HepG2 (cell line): ENCODE results near the gene COL27A1. TPM values are rescaled to one million over a fixed set of nuclear protein-coding genes. Genes with fewer than 3 reads are reported as not detected.

ENCODE experiments used
- BATF2 ChIP-seq: sonication (generic); formaldehyde crosslinking; IDR thresholded peaks from 2 replicates; pipeline ENCODE4 v1.8.0; 2022; ENCODE audit warnings: mild to moderate bottlenecking, missing genetic modification reagents, moderate library complexity
- HIC2 ChIP-seq: sonication (generic); formaldehyde crosslinking; IDR thresholded peaks from 2 replicates; pipeline ENCODE4 v1.9.0; 2022; ENCODE audit warnings: low read depth, missing genetic modification reagents
- KDM6A ChIP-seq: IDR thresholded peaks from 2 replicates; pipeline ENCODE4 v1.6.1; 2016; ENCODE audit warnings: low read depth
- MNT ChIP-seq: fragments of 450-650 bp; IDR thresholded peaks from 2 replicates; pipeline ENCODE4 v1.6.1; 2016
- PPARG ChIP-seq: conservative IDR thresholded peaks from 2 replicates; pipeline ENCODE4 v1.6.1; 2016; ENCODE audit warnings: missing biosample characterization, missing genetic modification reagents
- SMARCC2 ChIP-seq: fragments of 450-650 bp; IDR thresholded peaks from 2 replicates; pipeline ENCODE4 v1.6.1; 2017; ENCODE audit warnings: antibody characterized with exemption, mild to moderate bottlenecking
- XRCC5 ChIP-seq: fragments of 200-400 bp; formaldehyde crosslinking; optimal IDR thresholded peaks from 2 replicates; pipeline ENCODE3; 2017; ENCODE audit warnings: mild to moderate bottlenecking, low read length
- ZBTB7B ChIP-seq: sonication (generic); formaldehyde crosslinking; IDR thresholded peaks from 2 replicates; pipeline ENCODE4 v1.4.0; 2020; ENCODE audit warnings: missing genetic modification reagents
- ZNF121 ChIP-seq: sonication (generic); formaldehyde crosslinking; IDR thresholded peaks from 2 replicates; pipeline ENCODE4 v1.5.0; 2020; ENCODE audit warnings: mild to moderate bottlenecking, missing genetic modification reagents
- ZNF546 ChIP-seq: sonication (generic); formaldehyde crosslinking; conservative IDR thresholded peaks from 2 replicates; pipeline ENCODE4 v1.8.1; 2023; ENCODE audit warnings: mild to moderate bottlenecking, missing genetic modification reagents
- ZNF687 ChIP-seq: sonication (generic); formaldehyde crosslinking; IDR thresholded peaks from 2 replicates; pipeline ENCODE4 v1.5.1; 2020; ENCODE audit warnings: mild to moderate bottlenecking, missing genetic modification reagents, moderate library complexity
- ZNF766 ChIP-seq: sonication (generic); formaldehyde crosslinking; IDR thresholded peaks from 2 replicates; pipeline ENCODE4 v1.5.0; 2020; ENCODE audit warnings: missing genetic modification reagents, borderline replicate concordance
- ZNF770 ChIP-seq: sonication (generic); formaldehyde crosslinking; IDR thresholded peaks from 2 replicates; pipeline ENCODE4 v1.5.0; 2020; ENCODE audit warnings: mild to moderate bottlenecking, missing genetic modification reagents
- ZSCAN5A ChIP-seq: sonication (generic); formaldehyde crosslinking; IDR thresholded peaks from 2 replicates; pipeline ENCODE4 v1.8.0; 2022; ENCODE audit warnings: mild to moderate bottlenecking, missing genetic modification reagents, borderline replicate concordance
- polyA plus RNA-seq, 8 experiments: library from polyadenylated mRNA; depleted of rRNA in 3 of 8; stranded (reverse) in 7 of 8; unstranded in 1 of 8; fragments of >200 nt; fragmentation: Illumina TruSeq in 4 of 8; extraction: Trizol in 4 of 8; gene quantifications; 2 replicates each; pipeline versions ENCODE4 v1.2.1 to v1.2.3, GENCODE V29; 2011 to 2016; ENCODE audit warnings: low read depth in 4 of 8, missing spikeins in 1 of 8, mixed read lengths in 1 of 8; ENCODE audit not compliant: insufficient read depth in 1 of 8
- total RNA-seq, 5 experiments: library from RNA; depleted of rRNA; stranded (reverse); fragments of >200 nt; fragmentation: Illumina TruSeq; extraction: Trizol; gene quantifications; 2 replicates each; pipeline ENCODE4 v1.2.3, GENCODE V29; 2016; ENCODE audit warnings: low read depth in 1 of 5
- TF ChIP-seq, protein P1 (sequence below): sonication (generic); formaldehyde crosslinking; IDR thresholded peaks from 2 replicates; pipeline ENCODE4 v1.5.1; 2020; ENCODE audit warnings: missing genetic modification reagents, mild to moderate bottlenecking, borderline replicate concordance
- TF ChIP-seq, protein P2 (sequence below): sonication (generic); IDR thresholded peaks from 2 replicates; pipeline ENCODE4 v1.6.1; 2016; ENCODE audit warnings: low read depth, borderline replicate concordance

Gene COL27A1
- total and polyA plus RNA-seq, 2 of the 13 experiments (the other 11 are each of a cell fraction or from before 2014, with no cell fraction given) = 71.3 to 89.1 TPM

- 0 out of 2 replicates have a peak, but pooled peaks have one; percentile 37 for TF ChIP-seq HIC2 (CRISPR knock-in tag)
- TF ChIP-seq MNT = no peak
- no peak for TF ChIP-seq ZSCAN5A
- no peak for TF ChIP-seq BATF2
- no peak for TF ChIP-seq XRCC5
- TF ChIP-seq ZNF770 (CRISPR knock-in tag) = no peak
- no peak for TF ChIP-seq ZBTB7B
- TF ChIP-seq, protein P1, sequence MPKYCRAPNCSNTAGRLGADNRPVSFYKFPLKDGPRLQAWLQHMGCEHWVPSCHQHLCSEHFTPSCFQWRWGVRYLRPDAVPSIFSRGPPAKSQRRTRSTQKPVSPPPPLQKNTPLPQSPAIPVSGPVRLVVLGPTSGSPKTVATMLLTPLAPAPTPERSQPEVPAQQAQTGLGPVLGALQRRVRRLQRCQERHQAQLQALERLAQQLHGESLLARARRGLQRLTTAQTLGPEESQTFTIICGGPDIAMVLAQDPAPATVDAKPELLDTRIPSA = no peak
- TF ChIP-seq ZNF121 (CRISPR knock-in tag) = no peak
- TF ChIP-seq KDM6A = no peak
- TF ChIP-seq, protein P2, sequence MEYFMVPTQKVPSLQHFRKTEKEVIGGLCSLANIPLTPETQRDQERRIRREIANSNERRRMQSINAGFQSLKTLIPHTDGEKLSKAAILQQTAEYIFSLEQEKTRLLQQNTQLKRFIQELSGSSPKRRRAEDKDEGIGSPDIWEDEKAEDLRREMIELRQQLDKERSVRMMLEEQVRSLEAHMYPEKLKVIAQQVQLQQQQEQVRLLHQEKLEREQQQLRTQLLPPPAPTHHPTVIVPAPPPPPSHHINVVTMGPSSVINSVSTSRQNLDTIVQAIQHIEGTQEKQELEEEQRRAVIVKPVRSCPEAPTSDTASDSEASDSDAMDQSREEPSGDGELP = peak; percentile 26; the same call in 1 of the 2 replicates
- TF ChIP-seq ZNF766 (CRISPR knock-in tag) = no peak
- TF ChIP-seq ZNF546 (CRISPR knock-in tag) = no peak
- no peak for TF ChIP-seq SMARCC2
- TF ChIP-seq ZNF687 (CRISPR knock-in tag) = 0 out of 2 replicates have a peak, but pooled peaks have one; percentile 13
- no peak for TF ChIP-seq PPARG (CRISPR knock-in tag)
Observed at GRCh38 chr9:114132550-114132918, 22.8 kb upstream of the COL27A1 start (continued).
